NCI-H2227 (cell line): ENCODE data around the gene SELENOT.

Experiments used
- DNase-seq: peaks from one replicate; lab custom pipeline; 2025; ENCODE audit not compliant: unreplicated experiment; lab: John Stamatoyannopoulos, UW

SELENOT gene

DNA sequence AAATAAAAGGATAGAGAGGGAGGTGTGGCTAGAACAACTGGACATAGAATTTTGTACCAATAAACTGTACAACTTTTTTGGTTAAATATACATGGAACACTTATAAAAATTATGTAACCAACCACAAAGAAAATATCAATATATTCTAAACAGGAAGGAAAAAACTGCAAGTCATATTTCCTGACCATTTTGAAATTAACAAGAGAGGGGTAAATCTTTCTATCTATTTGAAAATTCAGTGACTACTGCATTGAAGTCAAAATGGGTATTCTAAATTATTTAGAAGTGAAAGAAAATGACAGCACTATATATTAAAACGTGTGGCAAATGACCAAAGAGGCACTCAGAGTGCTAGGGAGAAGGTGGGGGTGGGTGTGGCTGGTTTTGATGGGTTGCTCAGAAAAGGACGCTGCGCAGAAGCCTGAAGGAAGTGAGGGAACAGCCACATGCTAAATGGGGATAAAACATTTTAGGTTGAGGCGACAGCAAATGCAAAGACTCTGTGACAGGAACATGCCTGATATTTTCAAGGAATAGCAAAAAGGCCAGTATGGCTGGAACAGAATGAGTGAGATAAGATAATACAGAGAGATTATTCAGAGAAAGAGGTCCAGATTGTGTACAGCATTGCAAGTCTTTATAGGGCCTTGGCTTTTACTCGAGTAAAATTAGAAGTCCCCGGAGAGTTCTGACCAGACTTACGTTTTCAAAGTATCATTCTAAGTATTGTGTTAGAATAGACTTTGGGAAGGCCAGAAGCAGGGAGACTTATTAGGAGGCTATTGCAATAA lies 59.5 kb downstream of the SELENOT start:
- DNase-seq: no peak

- no peak for DNase-seq
Measured at GRCh38 chr3:150663461-150663860, 60.3 kb downstream of the SELENOT start.

DNA sequence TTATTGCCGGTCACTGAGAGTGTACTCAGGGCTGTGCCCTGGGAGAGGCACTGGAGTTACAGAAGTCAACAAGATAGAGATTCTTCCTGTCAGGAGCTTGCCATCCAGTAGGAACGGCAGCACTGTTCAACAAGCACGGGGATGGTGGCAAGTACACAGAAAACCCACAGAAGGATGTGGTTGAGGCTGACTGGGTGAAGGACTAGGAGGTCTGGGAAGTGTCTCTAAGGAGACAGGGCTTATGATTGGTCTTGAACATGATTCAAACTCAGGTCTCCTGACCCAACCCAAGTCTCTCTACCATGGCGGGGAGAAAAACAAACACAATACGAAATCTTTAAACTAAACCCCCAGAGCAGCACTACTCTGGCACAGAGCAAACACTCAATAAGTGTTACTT lies 63.0 kb downstream of the SELENOT start:
- DNase-seq: no peak

GRCh38 chr3:150673966-150674365 lies 70.8 kb downstream of the SELENOT start:
- no peak for DNase-seq

DNA sequence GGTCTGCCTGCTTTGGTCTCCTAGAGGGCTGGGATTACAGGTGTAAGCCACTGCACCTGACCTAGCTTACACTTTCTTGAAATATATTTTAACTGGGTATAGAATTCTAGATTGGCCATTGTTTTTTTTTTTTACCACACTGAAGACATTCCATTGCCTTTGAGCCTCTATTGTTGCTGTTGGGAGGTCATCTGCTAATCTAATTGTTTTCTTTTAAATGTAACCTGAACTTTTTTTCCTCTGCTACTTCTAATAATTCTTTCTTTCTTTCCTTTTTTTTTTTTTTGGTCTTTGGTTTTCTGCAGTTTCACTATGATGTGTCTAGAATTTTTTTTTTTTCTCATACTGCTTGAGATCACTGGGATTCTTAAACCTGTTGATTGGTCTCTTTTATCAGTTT lies 72.5 kb downstream of the SELENOT start:
- no peak for DNase-seq
